ENCODE results near the gene ADSL.

ADSL gene

GRCh38 chr22:40406063-40406890 lies 60.0 kb downstream of the ADSL start:
- DNase-seq: no peak

- DNase-seq: no peak
These were observed 60.9 kb downstream of the ADSL start for GRCh38 chr22:40407021-40407761.

DNA sequence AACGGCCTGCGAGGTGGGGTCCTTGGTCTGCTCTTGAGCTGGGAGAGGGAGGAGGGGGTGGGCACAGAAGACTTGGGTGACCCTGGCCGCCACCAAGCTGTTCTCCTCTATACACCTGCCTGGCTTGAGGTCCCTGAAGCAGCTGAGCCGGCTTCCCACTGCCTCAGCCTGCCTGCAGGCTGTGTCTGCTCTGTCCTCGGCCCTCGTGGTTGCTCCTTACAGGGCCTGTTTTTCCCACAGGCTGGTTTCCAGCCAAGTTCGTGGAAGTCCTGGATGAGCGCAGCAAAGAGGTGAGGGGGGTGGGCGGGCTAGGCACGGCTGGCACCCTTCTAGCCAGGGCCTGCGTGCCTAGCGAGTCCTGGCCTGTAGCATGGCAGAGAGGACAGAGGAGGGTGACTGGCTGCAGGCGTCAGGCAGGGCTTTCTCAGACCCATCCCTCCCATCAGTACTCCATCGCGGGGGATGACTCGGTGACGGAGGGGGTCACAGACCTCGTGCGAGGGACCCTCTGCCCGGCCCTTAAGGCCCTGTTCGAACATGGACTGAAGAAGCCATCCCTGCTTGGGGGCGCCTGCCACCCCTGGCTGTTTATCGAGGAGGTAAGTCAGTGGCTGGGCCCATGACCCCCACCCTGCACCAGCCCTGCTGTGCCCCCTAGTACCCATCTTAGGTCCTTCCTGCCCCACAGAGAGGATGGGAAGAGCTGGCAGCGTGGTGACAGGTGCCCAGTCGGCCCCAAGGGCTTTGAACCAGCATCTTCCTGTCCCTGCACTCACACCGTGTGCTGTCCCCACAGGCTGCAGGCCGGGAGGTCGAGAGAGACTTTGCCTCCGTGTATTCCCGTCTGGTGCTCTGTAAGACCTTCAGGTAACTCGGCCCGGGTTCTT lies 61.8 kb downstream of the ADSL start:
- DNase-seq: no peak

GRCh38 chr22:40408718-40409612 lies 62.7 kb downstream of the ADSL start:
- DNase-seq: no peak

- DNase-seq: no peak
These were observed 63.4 kb downstream of the ADSL start for GRCh38 chr22:40409613-40410113.

DNA sequence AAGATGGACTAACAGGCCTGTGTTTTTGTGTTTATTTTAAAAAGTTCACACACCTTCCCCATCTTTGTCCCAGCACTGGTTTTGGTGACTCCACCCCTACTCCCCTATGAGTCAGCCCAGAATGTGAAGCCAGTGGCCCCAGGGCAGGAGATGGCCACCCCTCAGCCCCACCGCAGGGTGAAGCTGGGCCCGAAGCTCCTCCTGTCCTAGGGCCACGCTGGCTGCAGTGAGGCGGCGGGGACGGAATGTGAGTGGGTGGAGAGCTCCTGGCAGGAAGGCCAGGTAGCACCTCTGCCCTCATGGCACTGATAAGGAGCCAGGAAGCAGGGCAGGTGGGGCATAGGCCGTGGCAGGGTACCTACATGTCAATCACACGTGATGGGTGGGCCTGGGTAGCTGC lies 64.0 kb downstream of the ADSL start:
- no peak for DNase-seq

DNA sequence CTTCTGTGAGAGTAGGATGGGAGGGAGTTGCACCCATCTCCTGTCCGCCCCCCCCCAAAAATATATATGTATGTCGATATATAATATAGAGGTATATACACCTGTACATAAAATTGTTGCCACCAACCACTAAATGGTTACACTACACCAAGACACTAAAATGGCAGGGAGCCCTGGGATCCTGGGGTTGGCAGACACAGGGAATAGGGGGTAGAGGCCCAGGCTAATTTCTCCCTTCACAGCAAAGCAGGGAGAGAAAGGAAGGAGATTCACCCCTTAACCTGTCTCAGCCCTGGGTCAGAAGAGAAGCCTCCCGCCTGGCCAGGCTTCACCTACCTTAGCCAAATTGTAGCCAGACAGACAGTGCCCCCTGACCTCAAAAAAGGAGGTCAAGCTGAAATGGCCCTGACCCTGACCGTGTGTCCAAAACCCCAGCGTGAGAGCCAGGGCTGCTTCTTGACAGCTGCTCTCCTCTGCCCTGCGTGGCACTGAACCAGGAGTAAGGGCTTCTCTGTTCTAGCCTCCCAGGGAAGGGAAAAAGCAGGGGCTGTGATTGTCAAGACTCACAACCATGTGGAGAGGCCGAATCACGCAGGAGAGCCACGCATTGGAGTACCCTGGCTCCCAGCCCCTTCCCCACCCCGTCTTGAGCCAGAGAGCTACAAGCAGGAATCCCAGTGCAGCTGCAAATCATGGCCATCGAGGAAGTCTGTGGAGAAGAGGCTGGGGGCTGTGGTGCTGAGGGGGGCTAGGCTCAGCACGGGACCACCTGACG lies 64.6 kb downstream of the ADSL start:
- DNase-seq: no peak

- no peak for DNase-seq
These were observed 65.2 kb downstream of the ADSL start for GRCh38 chr22:40411506-40411861.

DNA sequence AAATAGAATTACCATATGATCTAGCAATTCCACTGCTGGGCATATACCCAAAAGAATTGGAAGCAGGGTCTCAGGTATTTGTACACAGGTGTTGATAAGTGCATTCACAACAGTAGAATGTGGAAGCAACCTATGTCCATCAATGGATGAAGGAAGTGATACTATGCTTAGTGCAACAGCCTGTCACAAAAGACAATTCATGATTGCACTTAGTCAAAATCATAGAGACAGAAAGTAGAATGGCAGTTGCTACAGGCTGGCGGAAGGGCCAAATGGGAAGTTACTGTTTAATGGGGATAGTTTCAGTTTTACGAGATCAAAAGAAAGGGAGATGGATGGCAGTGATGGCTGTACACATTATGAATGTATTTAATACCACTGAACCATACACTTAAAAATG lies 66.1 kb downstream of the ADSL start:
- DNase-seq: peak; percentile 47 to 75 (median 64)

DNA sequence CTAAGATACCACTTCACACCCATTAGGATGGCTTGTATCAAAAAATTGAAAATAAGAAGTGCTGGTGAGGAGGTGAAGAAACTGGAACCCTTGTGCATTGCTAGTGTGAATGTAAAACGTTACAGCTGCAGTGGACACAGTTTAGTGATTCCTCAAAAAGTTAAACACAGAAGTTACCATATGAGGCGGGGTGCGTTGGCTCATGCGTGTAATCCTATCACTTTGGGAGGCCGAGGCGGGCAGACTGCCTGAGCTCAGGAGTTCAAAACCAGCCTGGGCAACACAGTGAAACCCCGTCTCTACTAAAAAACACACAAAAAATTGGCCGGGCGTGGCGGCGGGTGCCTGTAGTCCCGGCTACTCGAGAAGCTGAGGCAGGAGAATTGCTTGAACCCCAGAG lies 67.6 kb downstream of the ADSL start:
- no peak for DNase-seq

- DNase-seq: no peak
These were observed 68.0 kb downstream of the ADSL start for GRCh38 chr22:40414311-40414710.

GRCh38 chr22:40414838-40415505 lies 68.7 kb downstream of the ADSL start:
- DNase-seq: no peak

- peak; percentile 66 to 83 (median 74) for DNase-seq
These were observed 69.4 kb downstream of the ADSL start for GRCh38 chr22:40415531-40416266.

- no peak for DNase-seq
These were observed 69.9 kb downstream of the ADSL start for GRCh38 chr22:40416267-40416570.

GRCh38 chr22:40416636-40417035 lies 70.3 kb downstream of the ADSL start:
- DNase-seq: no peak

DNA sequence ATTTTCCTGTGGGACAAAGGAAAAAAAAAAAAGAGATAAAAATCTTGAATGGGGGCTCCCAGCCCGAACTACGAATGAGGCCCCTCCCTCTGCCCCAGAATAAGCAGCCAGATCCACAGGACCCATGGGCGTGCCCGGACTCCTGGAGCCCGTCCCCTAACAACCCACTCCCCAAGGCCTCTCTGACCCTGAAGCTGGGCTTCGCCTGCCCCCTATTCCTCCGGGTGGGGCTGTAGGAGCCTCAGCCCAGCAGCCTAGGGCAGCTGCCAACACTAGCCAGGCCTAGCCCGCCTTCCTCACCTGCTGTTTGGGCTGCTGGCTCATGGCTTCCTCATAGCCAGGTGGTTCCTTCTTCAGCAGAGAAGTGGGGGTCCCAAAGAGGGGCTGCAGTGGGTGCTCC lies 70.7 kb downstream of the ADSL start:
- DNase-seq: no peak

DNA sequence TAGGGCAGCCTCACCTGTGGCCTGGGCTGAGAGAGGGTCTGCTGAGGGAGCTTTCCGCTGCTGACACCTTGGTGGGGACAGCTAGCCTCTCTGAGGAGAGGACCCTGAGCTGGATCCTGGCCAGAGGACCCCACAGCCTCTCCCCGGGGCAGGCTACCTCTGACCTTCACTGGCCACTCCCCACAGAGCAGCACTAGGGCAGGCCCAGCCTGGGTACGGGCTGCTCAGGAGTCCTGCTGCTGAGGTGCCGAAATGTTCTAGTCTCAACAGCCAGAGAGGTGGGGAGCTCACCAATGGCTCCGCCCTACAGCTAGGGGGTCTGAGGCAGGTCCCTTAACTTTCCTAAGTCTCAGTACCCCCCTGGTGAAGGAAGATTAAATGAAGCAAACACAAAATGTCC lies 71.6 kb downstream of the ADSL start:
- DNase-seq: no peak

DNA sequence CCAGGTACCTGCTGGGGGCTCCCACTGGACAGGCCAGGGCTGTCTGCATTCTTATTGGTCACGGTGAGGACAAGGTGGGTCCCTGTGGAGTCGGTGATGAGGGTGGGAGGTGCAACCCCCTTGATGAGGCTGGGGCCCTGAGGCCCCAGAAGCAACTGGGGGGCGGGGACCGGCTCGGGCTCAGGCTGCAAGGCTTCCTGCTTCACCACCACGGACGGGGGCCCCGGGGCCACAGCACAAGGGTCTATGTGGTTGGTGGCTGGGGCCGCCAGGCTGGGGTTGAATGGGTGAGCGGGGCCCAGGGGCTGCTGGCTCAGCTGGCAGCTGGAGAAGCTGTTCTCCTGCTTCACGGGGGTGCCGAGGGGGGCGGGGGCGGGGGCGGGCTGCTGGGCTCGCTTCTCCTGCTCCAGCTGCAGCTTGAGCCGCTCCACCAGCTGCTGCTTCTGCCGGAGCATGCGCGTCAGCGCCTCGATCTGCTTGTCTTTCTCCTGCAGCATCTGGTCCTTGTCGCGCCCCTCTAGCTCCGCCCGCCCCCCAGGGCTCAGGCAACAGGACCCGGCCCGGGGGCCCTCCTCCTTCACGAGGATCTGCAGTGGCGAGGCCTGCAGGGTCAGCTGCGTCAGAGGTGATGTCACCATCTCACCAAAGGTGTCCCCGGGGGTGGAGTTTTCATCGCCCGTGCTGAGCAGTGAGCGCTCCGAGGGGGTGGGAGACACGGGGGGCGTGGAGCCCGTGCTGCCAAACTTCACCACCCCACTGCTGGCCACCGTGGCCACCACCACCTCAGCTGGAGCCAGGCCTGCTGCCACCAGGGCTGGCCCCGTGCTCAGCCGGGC lies 72.3 kb downstream of the ADSL start:
- no peak for DNase-seq

GRCh38 chr22:40419718-40420117 lies 73.4 kb downstream of the ADSL start:
- no peak for DNase-seq
